IPS-NIHi7 (cell line): ENCODE data around the gene LYPD6B.
A peak's percentile ranks its signal among the peaks of the same experiment; 100 is the strongest.

Experiments used
- DNase-seq: peaks from one replicate; pipeline ENCODE4 v3.0.0; 2012; ENCODE audit warnings: mixed read lengths; ENCODE audit errors: extremely low spot score

Gene LYPD6B

DNA sequence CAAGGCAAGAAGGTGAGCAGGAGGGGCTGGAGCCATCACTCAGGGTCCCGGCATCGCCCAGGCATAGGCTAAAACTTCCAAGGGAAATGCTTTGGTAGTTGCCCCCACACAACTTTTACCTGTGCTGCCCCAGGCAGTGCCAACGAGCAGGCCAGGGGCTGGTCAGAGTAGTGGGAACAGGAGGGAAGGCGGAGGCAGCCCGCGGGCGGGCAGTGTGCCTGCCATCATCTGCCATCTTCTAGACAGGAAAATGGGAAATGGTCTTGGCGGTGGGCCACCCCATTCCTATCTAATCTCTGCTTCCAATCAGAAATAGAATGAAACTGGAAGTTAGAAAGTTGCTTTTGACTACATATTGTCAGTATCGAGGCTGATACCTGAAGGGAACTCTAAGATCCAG, 26.0 kb upstream of the LYPD6B start:
- DNase-seq = no peak

DNA sequence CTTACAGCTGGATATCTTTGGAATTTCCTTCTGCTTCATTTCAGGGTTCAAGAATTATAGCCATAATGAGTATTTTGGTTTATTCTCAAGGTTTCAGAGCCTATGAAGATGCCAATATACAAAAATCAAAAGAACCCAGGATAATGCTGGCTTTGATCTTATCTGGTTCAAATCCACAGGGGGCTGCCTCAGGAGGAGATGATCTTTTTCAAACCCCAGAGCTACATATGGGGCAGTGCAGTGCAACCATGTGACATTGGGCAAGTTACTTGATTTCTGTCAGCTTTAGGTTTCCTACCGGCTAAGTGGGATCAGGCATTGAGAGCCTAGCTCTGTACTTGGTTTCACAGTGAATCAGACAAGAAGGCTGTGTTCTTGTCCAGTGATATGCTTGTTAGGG, 23.0 kb upstream of the LYPD6B start:
- DNase-seq = no peak

DNA sequence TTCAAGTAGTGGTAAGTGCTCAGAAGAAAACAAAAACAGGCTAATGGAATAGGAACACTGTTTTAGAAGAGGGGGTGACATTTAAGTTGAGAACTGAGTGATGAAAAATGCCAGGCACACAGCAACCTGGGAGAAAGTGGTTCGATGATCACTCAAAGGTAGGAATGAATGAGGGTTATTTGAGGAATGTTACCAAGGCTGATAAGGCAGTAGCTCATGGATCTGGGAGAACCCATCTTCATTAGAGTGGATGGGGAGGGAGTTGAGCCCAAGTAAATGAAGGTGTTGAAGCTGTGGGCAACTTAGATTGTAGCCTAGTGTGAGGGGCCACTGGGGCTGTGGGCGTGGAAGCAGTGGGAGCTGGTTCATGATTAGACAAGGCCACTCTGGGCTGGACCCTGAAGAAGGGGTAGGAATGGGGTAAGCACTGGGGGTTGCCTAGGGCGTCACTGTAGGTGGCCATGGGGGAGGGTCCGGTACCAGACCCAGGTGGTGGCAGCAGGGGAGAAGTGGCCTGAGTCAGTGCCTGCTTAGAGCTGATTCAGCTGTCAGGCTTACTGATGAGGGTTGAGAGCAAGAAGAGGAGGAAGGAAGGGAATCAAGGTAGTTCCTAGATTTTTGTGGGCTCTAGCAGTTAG, 22.5 kb upstream of the LYPD6B start:
- no peak for DNase-seq

DNA sequence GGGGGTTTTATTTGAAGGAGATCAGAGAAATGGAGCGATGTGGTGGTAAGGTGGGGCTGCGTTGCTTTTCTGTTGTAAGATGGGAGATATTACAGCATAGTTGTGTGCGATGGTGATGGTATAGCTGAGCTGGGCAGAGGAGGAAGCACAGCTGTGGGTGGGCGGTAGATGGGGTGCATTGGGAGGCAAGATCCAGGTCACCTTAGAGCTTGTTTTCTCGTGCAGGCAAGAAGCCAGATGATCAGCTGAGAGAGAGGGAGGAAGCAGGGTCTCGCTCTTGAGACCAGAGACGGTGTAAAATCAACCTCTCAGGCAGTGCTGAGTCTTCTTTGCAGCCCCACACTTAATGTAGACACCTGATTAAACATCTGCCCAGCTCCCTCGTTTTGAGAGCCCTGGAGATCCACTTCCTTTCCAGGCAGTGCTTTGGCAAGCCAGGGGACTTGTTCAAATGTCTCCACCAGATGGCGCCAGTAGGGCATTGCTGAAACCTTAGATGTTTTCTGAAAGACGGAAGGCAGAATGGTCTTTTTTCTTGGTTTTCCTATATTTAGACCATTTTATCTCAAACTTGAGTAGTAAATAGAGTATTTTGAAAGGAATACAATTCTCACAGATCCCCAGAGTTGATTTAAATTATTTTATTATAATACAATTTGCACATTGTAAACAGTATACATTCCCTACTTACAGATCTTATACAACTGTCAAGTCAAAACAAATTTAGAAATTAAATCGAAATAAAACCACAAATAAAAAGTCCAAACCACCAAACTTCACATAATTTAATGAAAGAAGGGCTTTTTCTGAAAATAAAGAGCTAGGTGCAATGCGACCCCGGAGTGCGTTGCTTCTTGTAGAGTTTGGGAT, 21.1 kb upstream of the LYPD6B start:
- DNase-seq = peak; percentile 87

DNA sequence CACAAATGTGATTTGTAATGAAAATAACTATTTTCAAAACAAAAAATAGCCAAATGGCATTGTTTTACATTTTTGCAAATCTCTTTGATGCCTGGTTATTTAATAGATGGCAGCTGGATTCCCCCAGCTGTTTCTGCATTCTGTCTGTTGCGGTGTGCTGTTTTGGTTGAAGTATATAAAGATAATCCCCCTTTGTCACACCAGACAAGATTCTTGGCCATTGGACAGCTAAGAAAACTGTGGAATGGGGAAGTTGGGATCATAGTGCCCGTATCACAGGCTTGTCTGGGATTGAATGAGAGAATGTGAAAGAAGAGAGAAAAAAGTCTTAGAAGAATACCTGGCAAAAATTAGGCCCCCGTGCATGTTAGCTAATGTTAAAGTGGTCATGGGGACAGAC, 19.5 kb upstream of the LYPD6B start:
- no peak for DNase-seq

DNA sequence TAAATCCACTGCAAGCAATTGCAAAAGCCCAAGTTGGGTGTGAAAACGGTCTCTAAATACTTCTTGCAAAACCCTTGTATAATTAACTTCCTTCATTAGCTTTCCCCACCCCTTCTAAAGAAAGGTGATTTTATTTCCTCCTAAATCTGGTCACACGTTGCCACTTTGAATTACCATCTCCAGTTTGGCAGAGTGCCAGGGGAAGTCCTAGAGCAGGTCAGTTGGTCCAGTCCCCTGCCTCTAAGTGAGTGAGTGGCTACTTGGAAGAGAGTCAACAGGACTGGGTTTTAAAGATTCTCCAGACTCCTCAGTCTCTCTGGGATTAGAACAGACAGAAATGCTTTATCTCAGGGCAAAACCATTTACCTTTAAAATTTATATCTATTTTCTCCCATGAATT, 18.7 kb upstream of the LYPD6B start:
- DNase-seq = no peak

DNA sequence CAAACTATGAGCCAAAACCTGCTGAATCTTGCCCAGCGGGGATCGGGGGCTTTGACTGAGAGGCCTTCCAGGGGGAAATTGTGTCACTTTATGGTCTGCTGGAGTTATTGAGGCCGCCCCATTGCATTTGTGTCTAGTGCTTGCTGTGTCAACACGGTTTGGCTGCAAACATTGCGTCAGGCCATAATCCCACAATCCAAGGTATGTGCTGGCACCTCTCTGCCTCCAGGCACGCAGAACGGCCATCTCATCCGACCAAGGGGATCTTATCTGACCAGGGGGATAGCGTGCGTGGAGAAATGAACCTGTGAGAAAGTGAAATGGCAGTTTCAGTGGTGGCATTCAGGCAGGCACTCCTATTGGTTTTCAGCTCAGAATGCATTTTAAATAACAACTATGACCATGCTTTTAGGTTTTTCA, 18.1 kb upstream of the LYPD6B start:
- no peak for DNase-seq

DNA sequence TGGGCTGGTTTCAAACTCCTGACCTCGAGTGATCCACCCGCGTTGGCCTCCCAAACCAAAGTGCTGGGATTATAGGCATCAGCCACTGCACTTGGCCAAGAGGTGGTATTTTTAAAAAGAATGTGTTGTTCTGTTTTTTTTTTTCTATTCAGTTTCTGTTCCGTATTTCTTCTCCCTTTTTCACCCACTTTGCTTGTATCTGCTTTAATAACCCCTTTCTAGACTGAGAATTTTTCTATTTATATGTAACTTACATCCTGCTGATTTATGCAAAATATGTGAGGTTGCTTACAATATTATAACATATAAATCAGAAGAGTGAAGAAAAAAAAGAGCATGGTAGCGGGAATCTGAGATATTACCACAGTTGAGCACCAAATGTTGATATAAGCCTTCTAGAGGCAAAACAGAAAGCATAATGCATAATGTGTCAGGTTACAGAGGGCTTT, 17.2 kb upstream of the LYPD6B start:
- DNase-seq = no peak

DNA sequence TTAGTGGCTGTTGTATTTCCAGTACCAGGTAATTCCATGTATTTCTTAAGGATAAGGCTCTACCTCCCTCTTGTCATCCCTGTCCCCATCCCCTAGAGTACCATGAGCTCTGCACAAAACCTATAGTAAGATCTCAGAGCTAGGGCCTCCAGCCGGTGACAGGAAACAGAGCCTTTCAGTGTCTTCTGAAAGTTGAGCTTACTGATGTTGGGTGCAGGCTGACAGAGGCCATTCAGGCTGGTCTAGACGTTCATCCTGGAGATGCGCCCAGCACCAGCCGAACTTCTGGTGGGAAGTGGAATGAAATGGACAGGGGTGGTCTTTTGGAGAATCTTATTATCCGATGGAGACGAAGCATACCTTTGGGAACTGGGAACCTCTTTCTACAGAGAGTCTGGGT, 16.7 kb upstream of the LYPD6B start:
- no peak for DNase-seq

DNA sequence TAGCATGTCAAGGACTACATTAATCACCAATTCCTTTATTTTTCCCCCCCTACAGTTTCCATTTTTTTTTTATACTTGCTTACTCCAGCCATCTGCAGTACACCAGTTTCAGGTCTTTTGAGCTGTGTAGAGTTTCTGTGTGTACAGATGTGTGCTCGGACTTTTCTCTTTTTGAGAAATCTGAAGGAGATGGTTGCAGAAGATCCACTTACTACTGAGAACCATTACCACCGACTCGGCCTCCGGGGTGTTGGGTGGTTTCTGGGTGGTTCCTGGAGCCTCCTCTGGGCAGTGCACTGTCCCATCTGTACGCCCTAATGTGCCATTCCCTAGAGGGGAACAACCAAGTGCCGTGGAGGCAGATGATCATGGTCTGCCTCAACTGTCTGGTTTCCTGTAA, 15.4 kb upstream of the LYPD6B start:
- DNase-seq = no peak

DNA sequence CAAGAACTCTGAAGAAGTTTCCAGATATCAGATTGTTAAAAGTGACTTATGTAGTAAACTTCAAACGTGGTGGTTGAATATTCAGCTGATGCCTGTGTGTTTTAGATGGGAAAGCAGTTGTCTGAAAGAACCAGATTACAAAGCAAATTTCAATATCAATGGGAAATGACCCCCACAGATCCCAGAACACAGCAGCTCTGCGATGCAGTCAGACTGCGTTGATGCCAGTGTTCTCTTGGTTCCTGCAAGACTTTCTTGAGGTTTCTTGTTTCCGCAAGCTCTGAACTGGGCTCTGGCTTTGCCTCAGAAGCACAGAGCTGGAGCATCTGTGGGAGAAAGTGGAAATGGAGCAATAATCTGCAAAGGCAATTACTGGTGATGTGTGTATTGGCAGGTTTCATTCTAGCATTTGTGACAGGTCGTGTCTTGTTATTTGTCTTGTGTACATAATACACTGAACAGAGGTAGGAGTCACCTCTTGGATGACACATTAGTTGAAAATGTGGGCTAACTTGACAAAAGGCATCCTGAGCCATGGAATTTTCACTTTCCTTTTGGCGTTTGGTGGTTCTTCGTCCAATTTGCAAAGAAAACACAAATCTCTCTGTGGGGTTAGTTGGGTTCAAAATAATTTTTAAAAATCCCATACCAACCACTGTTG, 10.8 kb upstream of the LYPD6B start:
- no peak for DNase-seq

DNA sequence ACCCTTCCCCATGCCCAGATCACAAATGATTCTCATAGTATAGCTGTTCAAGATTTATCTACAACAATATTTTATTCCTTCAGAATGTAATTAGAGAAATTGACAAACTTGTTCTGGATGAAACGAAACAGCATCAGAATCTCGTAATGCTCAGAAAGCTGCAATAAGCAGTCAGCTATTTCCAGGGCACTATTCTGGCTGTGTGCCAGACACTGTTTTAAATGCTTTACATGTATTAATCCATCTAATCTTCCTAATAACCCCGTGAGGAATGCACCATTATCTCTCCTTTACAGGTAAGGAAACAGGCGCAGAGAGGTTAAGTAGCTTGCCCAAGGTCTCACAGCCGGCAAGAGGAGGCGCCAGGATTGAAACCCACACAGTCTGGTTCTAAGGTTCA, 10.1 kb upstream of the LYPD6B start:
- DNase-seq = no peak

DNA sequence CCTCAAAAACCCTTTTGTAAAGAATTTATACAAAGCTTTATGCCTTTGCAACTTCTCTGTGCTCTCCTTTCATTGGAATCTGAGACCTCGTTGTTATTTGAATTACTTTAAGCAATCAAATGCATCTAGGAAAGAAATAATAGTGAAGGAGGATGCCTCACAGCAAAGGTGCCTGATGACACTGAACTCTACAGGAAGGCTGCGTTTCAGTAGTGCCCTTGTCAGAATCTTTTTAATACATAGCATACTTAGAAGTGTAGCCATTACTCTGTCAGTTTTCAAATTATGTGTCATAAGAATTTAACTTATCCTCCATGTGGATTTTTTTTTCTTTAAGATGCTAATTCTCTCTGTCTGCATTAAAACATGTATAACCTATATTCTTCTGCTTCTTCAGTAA, 9.6 kb upstream of the LYPD6B start:
- no peak for DNase-seq

DNA sequence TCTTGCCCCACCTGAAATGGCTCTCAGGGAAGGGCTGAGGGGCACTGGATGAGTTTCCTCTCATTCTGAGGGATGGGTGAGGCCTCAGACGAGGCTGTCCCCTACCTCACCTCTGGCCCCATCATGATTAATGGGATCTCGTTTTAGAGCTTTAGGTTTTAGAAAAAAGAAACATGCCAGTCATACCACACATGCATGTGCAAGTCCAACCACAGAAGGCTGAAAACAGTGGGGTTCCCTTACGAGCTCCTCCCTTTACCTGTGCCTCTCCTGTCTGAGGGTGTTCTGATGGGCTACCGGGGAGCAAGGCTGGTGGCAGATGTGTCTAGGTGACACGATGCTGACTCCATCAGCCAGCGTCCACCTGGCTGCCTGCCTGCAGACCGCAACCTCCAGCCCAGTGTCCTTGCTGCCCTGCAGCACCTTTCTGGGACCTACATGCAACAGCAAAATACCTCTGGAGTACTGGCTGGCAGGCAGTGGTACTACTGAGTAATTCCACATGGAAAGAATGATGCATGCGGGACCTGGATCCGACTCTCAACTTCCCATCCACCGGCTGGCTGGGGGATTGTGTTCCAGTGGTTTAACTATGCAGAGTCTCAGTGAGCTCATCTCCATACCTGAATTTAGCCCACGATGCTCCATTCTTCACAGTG, 9.1 kb upstream of the LYPD6B start:
- no peak for DNase-seq

DNA sequence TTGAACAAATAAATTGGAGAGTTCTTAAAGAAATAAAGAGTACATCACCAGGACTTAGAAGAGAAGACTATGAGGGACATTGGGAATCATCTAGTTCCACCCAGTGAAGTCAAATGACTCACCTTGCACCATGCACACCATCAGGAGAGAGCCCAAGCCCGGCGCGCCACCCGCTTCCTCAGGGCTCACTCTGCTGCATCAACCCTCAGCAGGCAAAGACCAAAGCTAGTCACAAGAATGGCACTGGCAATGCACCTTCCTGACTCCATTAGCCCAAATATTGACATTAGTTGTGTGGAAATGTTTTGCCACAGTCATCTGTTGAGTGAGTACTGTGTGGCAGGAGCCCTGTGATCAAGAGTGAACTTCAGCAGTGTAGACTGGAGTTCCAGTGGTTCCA, 7.1 kb upstream of the LYPD6B start:
- no peak for DNase-seq

DNA sequence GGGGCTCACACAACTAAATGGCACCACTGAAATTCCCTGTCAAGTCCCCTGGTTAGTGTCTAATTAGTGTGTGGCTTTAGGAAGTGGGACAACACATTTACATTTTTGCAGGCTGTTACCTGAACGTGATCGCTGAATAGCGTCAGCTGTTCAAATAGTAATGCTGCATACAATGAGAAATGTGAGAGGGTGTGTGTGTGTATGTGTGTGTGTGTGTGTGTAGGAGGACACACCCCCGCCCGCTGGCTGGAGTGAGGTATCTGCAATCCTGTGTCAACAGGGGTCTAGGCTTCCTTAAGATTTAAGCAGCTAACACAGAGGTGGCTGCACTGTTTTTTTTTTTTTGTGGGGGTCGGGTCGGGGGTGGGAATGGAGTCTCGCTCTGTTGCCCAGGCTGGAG, 4.8 kb upstream of the LYPD6B start:
- no peak for DNase-seq

DNA sequence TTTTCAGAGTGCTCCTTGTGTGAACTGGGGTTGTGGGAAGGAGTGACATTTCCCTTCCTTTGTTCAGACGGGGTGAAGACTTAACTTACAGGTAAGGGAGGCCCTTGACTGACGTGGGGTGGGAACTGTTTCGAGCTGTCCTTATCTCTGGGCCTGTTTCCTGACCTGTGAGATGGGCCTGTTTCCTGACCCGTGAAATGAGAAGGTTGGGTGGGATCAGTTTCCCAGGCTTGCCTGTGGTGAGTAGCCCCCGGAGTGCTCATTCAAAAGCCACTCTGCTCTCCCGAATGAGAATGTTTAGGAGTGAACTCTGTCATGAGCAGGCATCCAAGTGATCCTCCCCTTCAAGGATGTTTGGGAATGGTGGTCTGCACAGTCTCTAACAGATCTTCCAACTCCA, 4.1 kb upstream of the LYPD6B start:
- DNase-seq = no peak

DNA sequence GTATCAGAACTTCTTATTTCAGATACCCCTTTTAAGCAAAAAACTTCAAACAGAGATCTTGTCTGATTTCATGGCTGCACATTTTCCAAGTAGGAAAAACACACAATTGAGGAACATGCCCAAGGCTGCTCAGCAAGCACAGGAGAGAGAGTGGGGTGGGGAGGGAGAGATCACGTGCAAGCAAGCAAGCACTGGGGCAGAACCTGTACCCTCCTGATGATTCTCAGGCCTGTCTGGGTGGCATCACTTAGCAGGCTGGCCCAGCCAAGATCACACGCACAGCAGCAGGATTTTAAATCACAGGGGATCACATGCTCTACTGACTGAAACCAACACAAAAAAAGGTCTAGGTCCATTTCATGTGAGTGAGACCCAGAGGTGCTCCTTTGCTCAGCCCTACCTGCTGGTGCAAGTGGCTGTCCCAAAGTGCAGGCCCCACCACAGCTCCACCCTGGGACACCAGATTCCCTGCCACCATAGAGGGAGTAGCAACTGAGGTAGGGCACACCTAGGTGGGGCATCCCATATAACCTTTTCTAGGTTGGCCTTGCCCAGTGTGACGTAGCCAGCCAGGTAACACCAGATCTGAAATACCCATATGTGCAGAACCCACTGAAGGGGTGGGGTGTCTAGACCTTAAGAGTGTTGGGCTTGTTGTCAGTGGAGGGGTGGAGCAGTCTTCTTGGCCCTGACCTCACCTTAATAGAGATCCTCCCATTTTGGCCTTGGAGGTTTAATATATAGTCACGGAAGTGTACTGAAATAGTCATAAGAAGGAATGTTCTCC, 1.8 kb upstream of the LYPD6B start:
- DNase-seq = no peak

DNA sequence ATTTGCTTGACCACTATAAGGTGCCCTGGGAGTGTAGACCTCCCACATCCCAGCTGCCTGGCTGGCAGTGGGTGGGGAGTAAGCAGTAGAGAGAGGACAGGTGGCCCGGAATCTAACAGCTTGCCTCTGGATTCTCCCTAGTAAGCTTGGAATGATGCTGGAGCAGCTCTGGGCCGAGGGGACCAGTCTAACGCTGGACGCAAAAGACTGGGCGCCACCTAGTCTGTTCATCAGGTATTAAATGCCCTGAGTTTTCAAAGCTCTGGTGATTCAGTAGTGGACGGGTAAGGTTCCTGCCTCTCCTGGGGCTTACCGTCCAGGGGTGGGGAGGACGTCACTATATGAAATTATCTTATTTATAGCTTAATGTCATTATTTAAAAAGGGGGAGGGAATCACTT, 648 bp upstream of the LYPD6B start:
- DNase-seq = peak; percentile 59

DNA sequence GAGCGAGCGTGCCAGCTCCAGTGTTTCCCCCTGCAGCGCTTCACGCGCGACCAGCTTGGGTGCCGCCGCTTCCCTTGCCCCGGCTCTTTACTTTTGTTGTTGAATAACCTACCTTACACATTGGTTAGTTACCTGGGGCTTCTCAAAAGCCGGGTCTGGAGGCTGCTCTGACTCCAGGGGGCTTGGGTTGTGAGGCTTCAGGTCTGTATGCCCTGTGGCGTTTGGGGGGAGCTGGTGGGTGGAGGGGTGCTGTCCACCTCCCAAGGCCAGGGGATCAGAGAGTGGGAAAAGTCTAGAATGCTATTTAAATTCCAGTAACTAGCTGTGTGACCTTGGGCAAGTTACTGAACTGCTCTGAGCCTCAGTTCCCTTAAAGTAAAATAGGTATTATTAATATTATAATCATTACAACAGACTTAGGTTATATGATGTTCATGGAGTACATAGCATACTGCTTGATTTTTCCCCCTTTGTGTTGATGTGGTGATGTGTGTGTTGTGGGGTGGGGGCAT, 770 bp downstream of the LYPD6B start:
- DNase-seq = no peak

DNA sequence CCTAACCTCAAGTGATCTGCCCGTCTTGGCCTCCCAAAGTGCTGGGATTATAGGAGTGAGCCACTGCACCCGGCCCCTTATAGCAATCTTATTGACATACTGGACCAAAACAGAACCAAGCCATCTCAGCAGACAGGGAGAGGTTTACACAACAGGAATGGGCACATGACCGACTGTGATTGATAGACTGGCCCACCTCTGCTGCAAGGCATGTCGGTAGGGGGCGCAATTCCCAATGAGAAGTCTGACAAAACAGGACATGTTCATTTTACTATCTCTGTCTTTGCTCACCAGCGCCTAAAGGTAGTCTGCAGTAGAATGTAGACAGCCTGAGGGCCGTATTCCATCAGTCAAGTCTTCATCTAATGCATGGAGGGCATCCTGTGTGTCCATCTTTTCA, 2.0 kb downstream of the LYPD6B start:
- DNase-seq = peak; percentile 74
